Effector memory CD8-positive, alpha-beta T cell (primary cell): Measurements from ENCODE around the gene CIDEA.
"Not testable (repeated sequence)": the region's sequence is repeated elsewhere in the genome, so short reads cannot be mapped to it uniquely, and the experiment has no call there.

ENCODE experiments used
- ATAC-seq: fragments of 150-1000 bp; cut with Tn5 transposase; replicated peaks from 2 replicates; pipeline ENCODE4 v1.10.0; 2021; ENCODE audit warnings: mild to moderate bottlenecking, moderate library complexity
- DNase-seq, 3 experiments: peaks; one replicate each; pipeline ENCODE4 v3.0.0; 2021
- H3K27ac Mint-ChIP-seq, 2 donors: one replicate each; pipeline ENCODE4 v1.8.0; 2022; ENCODE audit warnings: mild to moderate bottlenecking in 2 of 2, mixed read lengths in 2 of 2, moderate library complexity in 2 of 2
- H3K27me3 Mint-ChIP-seq, 2 donors: one replicate each; pipeline ENCODE4 v1.8.0; 2022; ENCODE audit warnings: mixed read lengths in 2 of 2
- H3K36me3 Mint-ChIP-seq: one replicate; pipeline ENCODE4 v1.8.0; 2022; ENCODE audit warnings: mild to moderate bottlenecking, moderate library complexity, mixed read lengths; ENCODE audit not compliant: insufficient read depth
- H3K4me1 Mint-ChIP-seq, 2 donors: one replicate each; pipeline ENCODE4 v1.8.0; 2022; ENCODE audit warnings: low read depth in 2 of 2, mixed read lengths in 2 of 2
- H3K4me3 Mint-ChIP-seq, 2 donors: one replicate each; pipeline ENCODE4 v1.8.0; 2022; ENCODE audit warnings: mild to moderate bottlenecking in 2 of 2, mixed read lengths in 2 of 2, moderate library complexity in 2 of 2
- H3K9me3 Mint-ChIP-seq, 2 donors: one replicate each; pipeline ENCODE4 v1.8.0; 2022; ENCODE audit warnings: mixed read lengths in 2 of 2

Gene CIDEA

GRCh38 chr18:12231040-12231882 is 22.9 kb upstream of the CIDEA start:
- no peak for ATAC-seq
- H3K4me3 Mint-ChIP-seq, result no peak overlapping the region

DNA sequence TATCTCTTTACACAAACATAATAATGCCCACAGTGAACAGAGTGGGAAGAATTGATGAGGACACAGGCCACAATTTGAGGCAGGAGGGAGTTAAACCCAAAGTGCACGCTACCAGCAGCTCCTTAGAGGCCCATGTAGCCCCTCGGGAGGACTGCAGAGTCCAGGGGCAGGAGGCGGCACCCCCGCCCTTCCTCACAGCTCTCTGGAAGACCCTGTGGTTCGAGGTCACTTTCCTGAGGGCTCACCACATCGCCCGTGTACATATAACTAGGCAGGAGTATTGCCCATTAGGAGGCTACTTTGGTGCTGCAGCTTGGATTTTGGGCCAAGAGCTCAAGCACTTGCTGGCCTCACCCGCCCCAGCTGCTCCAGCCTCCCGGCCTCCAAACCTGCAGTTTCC is 22.2 kb upstream of the CIDEA start:
- no peaks in the 10 kb centered on the region for H3K36me3 Mint-ChIP-seq
- DNase-seq (no peak), ATAC-seq (no peak)
- H3K4me1 Mint-ChIP-seq, result peaks cover 0 to 2% of the 10 kb centered on the region in 2 donors
- H3K27me3 Mint-ChIP-seq, result peaks cover 32 to 52% of the 10 kb centered on the region in 2 donors
- H3K27ac Mint-ChIP-seq, result no peak overlapping the region
- no peak overlapping the region for H3K4me3 Mint-ChIP-seq
- H3K9me3 Mint-ChIP-seq, result no peaks in the 10 kb centered on the region

More at GRCh38 chr18:12231040-12231882, 22.9 kb upstream of the CIDEA start:
- no peaks in the 10 kb centered on the region for H3K9me3 Mint-ChIP-seq
- no peak for DNase-seq
- H3K27ac Mint-ChIP-seq, result no peak overlapping the region
- peaks cover 30 to 50% of the 10 kb centered on the region in 2 donors for H3K27me3 Mint-ChIP-seq
- no peaks in the 10 kb centered on the region for H3K4me1 Mint-ChIP-seq
- H3K36me3 Mint-ChIP-seq, result no peaks in the 10 kb centered on the region

DNA sequence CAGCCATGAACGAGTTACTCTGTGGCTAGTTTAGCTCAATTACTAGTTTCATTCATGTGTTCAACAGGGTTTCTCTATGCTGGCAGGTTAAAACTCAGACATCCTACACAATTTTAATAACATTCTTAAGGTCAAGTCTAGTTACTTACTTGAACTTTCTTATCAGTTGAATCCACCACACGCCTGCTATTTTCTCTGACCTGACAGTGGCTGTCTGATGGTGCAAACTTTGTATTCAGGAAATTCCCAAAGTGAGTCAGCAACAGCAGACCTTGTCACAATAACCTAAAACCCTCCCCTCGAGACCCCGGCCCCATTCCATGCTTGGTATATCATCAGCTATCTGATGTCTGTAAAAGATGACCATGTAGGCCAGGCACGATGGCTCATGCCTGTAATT is 20.8 kb upstream of the CIDEA start:
- no peak overlapping the region for H3K4me3 Mint-ChIP-seq
- ATAC-seq (no peak), DNase-seq (no peak)
- no peak overlapping the region for H3K27ac Mint-ChIP-seq
- peaks cover 32 to 52% of the 10 kb centered on the region in 2 donors for H3K27me3 Mint-ChIP-seq
- no peaks in the 10 kb centered on the region for H3K9me3 Mint-ChIP-seq
- H3K36me3 Mint-ChIP-seq, result no peaks in the 10 kb centered on the region
- peaks cover 0 to 4% of the 10 kb centered on the region in 2 donors for H3K4me1 Mint-ChIP-seq

- no peaks in the 10 kb centered on the region for H3K9me3 Mint-ChIP-seq
- no peak for ATAC-seq
Measured at GRCh38 chr18:12234451-12235190, 19.5 kb upstream of the CIDEA start.

GRCh38 chr18:12236141-12236540 is 18.0 kb upstream of the CIDEA start:
- H3K36me3 Mint-ChIP-seq, result no peaks in the 10 kb centered on the region
- peaks cover 27 to 43% of the 10 kb centered on the region in 2 donors for H3K27me3 Mint-ChIP-seq
- no peak for ATAC-seq

More at GRCh38 chr18:12234451-12235190, 19.5 kb upstream of the CIDEA start:
- no peak overlapping the region for H3K27ac Mint-ChIP-seq
- no peak overlapping the region for H3K4me3 Mint-ChIP-seq
- H3K36me3 Mint-ChIP-seq, result no peaks in the 10 kb centered on the region
- H3K27me3 Mint-ChIP-seq, result peaks cover 38 to 52% of the 10 kb centered on the region in 2 donors
- H3K4me1 Mint-ChIP-seq, result peaks cover 0 to 4% of the 10 kb centered on the region in 2 donors
- no peak for DNase-seq

DNA sequence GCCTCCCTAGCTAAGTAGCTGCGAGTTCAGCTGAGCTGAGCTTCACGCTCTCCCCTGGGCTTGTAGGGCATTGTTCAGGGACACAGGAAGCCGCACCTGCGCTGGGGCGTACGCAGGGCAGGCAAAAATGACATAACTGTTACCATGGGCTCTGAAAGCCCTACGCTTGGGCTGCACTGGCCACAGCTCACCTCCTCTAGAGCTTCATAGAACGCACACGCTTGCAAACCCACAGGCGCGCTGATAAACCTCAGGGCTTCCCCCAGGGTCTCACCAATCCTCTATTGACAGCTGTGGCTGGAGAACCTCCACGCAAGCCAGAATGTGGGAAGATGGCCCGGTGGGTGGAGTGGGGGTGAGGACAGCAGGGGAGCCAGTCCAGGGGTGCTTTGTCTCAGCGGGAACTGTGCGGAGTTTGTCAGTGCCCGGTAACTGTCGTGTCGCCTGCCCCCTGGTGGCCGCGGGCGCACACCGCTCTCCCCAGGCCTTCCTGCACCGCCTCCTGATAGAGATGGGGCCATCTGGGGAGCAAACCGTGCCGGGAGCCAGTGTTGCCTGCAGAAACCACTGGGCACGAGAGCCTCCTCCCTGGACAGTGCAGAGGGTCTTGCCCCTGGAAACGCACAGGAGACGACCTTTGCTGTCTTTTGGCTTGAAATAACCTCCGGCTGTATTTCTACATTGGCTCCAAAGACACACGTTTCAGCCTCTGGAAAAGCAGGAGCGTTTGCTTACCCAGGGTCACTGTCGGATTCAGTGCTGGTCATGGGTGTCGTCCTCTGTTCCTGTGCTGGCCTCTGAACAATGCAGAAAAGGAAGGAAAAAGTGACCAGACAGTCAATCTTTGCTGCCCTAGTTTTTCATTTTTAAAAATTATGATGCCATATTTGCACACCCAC is 17.0 kb upstream of the CIDEA start:
- Mint-ChIP-seq H3K27me3 (peaks cover 31 to 43% of the 10 kb centered on the region in 2 donors), H3K36me3 (no peaks in the 10 kb centered on the region), H3K4me3 (no peak overlapping the region), H3K4me1 (peaks cover 0 to 4% of the 10 kb centered on the region in 2 donors), H3K27ac (no peak overlapping the region), H3K9me3 (no peaks in the 10 kb centered on the region)
- DNase-seq (peak; percentile 30 to 44 (median 37)), ATAC-seq (peak; percentile 71)

More at GRCh38 chr18:12236141-12236540, 18.0 kb upstream of the CIDEA start:
- no peak for DNase-seq
- H3K4me1 Mint-ChIP-seq, result peaks cover 0 to 4% of the 10 kb centered on the region in 2 donors
- no peak overlapping the region for H3K27ac Mint-ChIP-seq
- H3K9me3 Mint-ChIP-seq, result no peaks in the 10 kb centered on the region
- no peak overlapping the region for H3K4me3 Mint-ChIP-seq

- DNase-seq (no peak), ATAC-seq (no peak)
- no peak overlapping the region for H3K4me3 Mint-ChIP-seq
- peaks cover 31 to 44% of the 10 kb centered on the region in 2 donors for H3K27me3 Mint-ChIP-seq
- no peak overlapping the region for H3K27ac Mint-ChIP-seq
- no peaks in the 10 kb centered on the region for H3K36me3 Mint-ChIP-seq
- H3K4me1 Mint-ChIP-seq, result peaks cover 0 to 4% of the 10 kb centered on the region in 2 donors
- H3K9me3 Mint-ChIP-seq, result no peaks in the 10 kb centered on the region
Measured at GRCh38 chr18:12238826-12239225, 15.3 kb upstream of the CIDEA start.

- no peak overlapping the region for H3K27ac Mint-ChIP-seq
- no peaks in the 10 kb centered on the region for H3K36me3 Mint-ChIP-seq
- ATAC-seq, result no peak
- H3K27me3 Mint-ChIP-seq, result peaks cover 31 to 43% of the 10 kb centered on the region in 2 donors
- DNase-seq, result no peak
- H3K4me1 Mint-ChIP-seq, result peaks cover 0 to 4% of the 10 kb centered on the region in 2 donors
- H3K4me3 Mint-ChIP-seq, result no peak overlapping the region
- no peaks in the 10 kb centered on the region for H3K9me3 Mint-ChIP-seq
Measured at GRCh38 chr18:12239431-12239830, 14.7 kb upstream of the CIDEA start.

GRCh38 chr18:12242658-12243260 is 11.4 kb upstream of the CIDEA start:
- DNase-seq, result no peak
- Mint-ChIP-seq H3K9me3 (no peaks in the 10 kb centered on the region), H3K27me3 (peaks cover 19 to 51% of the 10 kb centered on the region in 2 donors), H3K36me3 (no peaks in the 10 kb centered on the region), H3K4me3 (no peak overlapping the region), H3K4me1 (no peaks in the 10 kb centered on the region), H3K27ac (no peak overlapping the region)
- ATAC-seq, result no peak

DNA sequence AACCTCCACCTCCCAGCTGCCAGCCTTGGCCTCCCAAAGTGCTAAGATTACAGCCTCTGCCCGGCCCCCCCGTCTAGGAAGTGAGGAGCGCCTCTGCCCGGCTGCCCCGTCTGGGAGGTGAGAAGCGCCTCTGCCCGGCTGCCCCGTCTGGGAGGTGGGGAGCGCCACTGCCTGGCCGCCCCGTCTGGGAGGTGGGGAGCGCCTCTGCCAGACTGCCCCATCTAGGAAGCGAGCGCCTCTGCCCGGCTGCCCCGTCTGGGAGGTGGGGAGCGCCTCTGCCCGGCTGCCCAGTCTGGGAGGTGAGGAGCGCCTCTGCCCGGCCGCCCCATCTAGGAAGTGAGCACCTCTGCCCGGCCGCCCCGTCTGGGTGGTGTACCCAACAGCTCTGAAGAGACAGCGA is 10.9 kb upstream of the CIDEA start:
- not testable (repeated sequence) for H3K4me3 Mint-ChIP-seq

GRCh38 chr18:12245793-12246135 is 8.4 kb upstream of the CIDEA start:
- Mint-ChIP-seq H3K27me3 (peaks cover 29 to 70% of the 10 kb centered on the region in 2 donors), H3K9me3 (no peaks in the 10 kb centered on the region), H3K4me1 (no peaks in the 10 kb centered on the region), H3K27ac (no peak overlapping the region), H3K4me3 (no peak overlapping the region), H3K36me3 (no peaks in the 10 kb centered on the region)
- DNase-seq (no peak), ATAC-seq (no peak)

More for the DNA sequence above, 10.9 kb upstream of the CIDEA start:
- not testable (repeated sequence) for ATAC-seq, H3K9me3 Mint-ChIP-seq, H3K36me3 Mint-ChIP-seq, H3K4me1 Mint-ChIP-seq, DNase-seq, H3K27ac Mint-ChIP-seq
- H3K27me3 Mint-ChIP-seq, result peaks cover 19 to 51% of the 10 kb centered on the region in 2 donors

DNA sequence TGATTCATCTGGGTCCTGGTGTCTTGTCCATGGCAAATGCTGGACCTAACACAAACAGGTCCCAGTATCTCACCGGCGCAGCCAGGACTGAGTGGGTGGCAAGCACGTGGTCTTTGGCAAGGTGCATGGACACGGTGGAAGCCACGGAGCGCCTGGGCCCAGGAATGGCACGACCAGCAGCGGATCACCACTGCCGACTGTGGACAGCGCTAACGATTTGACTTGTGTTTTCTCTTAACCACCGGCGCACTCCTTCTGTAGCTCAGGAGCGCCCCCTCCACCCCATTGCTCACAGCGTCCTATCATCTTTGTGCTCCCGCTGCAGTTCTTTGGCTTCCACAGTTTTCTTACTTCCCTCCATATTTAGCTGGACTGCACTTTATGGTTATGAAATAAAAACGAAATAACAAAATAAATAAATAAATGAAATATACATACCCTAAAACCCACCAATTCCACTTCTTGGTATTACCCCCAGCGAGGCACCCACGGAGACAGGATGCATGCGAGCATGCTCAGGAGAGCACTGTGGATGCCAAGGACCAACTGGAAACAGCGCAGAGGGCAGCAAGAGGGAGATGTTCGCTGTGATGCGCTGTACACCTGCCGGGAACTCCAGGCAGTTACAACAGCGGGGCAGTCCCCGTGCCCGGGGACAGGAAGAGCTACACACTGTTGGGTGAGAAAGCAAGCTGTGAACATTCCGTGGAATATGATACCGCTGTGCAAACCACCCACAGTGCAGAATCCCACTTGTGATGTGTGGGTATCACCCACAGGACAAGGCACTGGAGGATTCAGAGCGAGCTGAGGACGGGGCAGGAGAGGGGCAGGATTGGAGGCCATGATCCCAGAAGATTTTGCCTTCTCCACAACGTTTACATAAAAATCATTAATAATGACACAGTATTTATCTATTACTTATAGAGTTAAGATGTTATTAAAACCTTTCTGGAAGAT is 7.0 kb upstream of the CIDEA start:
- H3K27me3 Mint-ChIP-seq, result peaks cover 32 to 71% of the 10 kb centered on the region in 2 donors
- H3K36me3 Mint-ChIP-seq, result no peaks in the 10 kb centered on the region
- H3K27ac Mint-ChIP-seq, result no peak overlapping the region
- DNase-seq, result no peak
- ATAC-seq, result no peak
- H3K4me1 Mint-ChIP-seq, result no peaks in the 10 kb centered on the region
- H3K9me3 Mint-ChIP-seq, result no peaks in the 10 kb centered on the region
- H3K4me3 Mint-ChIP-seq, result no peak overlapping the region
